WERI-Rb-1 (cell line): Measurements from ENCODE around the gene UGDH.
"Not testable (repeated sequence)": the region's sequence is repeated elsewhere in the genome, so short reads cannot be mapped to it uniquely, and the experiment has no call there.

Experiments used
- DNase-seq: peaks from one replicate; pipeline ENCODE4 v3.0.0-alpha.2; 2020
- H3K27ac ChIP-seq: fragments of 250-450 bp; sonication (Bioruptor Pico); 2 replicates; pipeline ENCODE4 v1.5.1; 2020; ENCODE audit warnings: mild to moderate bottlenecking, moderate library complexity
- H3K27me3 ChIP-seq: fragments of 250-450 bp; sonication (Bioruptor Pico); 2 replicates; pipeline ENCODE4 v1.5.1; 2021; ENCODE audit warnings: mild to moderate bottlenecking, low read depth, moderate library complexity; ENCODE audit not compliant: insufficient read depth, severe bottlenecking
- H3K36me3 ChIP-seq: fragments of 250-450 bp; sonication (Bioruptor Pico); 2 replicates; pipeline ENCODE4 v1.5.1; 2020; ENCODE audit warnings: mild to moderate bottlenecking, moderate library complexity
- H3K4me3 ChIP-seq: 2 replicates; pipeline ENCODE4 v1.5.1; 2011; ENCODE audit warnings: low read depth, mild to moderate bottlenecking, control low read depth, low read length
- H3K9me3 ChIP-seq: fragments of 250-450 bp; sonication (Bioruptor Pico); 2 replicates; pipeline ENCODE4 v1.5.1; 2021; ENCODE audit warnings: mild to moderate bottlenecking, moderate library complexity; ENCODE audit not compliant: severe bottlenecking
- TF ChIP-seq, protein P1 (sequence below): IDR thresholded peaks from 2 replicates; pipeline ENCODE4 v1.5.1; 2011; ENCODE audit warnings: low read depth, mild to moderate bottlenecking, control low read depth, inconsistent platforms, low read length

UGDH gene

DNA sequence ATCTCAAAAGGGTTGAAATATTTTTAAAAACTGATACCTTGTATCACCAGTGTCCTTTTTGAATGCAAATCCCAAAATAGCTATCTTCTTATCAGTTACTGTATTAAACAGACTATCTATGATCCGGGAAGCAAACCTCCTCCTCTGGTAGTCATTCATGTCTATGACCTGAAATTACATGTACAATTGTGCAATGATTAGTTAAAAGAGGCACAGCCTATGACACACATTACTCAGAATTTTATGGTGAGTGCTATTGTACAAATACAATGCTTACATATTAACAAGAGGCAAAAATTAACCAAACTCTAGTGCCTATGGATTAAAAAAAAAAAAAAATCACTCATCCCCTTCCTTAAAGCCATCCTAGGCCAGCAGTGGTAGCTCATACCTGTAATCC lies 21.7 kb downstream of the UGDH start:
- no peaks in the 10 kb centered on the region for H3K9me3 ChIP-seq
- TF ChIP-seq, protein P1, sequence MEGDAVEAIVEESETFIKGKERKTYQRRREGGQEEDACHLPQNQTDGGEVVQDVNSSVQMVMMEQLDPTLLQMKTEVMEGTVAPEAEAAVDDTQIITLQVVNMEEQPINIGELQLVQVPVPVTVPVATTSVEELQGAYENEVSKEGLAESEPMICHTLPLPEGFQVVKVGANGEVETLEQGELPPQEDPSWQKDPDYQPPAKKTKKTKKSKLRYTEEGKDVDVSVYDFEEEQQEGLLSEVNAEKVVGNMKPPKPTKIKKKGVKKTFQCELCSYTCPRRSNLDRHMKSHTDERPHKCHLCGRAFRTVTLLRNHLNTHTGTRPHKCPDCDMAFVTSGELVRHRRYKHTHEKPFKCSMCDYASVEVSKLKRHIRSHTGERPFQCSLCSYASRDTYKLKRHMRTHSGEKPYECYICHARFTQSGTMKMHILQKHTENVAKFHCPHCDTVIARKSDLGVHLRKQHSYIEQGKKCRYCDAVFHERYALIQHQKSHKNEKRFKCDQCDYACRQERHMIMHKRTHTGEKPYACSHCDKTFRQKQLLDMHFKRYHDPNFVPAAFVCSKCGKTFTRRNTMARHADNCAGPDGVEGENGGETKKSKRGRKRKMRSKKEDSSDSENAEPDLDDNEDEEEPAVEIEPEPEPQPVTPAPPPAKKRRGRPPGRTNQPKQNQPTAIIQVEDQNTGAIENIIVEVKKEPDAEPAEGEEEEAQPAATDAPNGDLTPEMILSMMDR, result no peak
- H3K27me3 ChIP-seq, result no peaks in the 10 kb centered on the region
- no peak for DNase-seq
- no peak overlapping the region for H3K27ac ChIP-seq
- H3K36me3 ChIP-seq, result peaks cover 96% of the 10 kb centered on the region
- H3K4me3 ChIP-seq, result no peak overlapping the region

DNA sequence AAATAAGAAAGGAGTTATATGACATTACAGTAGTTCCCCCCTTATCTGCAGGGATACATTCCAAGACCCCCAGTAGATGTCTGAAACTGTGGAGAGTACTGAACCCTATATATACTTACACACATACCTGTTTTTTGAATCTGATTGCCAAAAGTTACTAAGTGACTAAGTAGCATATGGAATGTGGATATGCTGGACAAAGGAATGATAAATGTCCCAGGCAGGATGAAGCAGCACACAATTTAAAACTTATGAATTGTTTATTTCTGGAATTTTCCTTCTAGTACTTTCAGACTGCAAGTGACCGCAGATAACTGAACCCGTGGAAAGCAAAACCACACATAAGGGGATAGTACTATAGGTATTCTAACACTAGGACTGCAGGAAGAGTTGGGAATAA lies 22.7 kb downstream of the UGDH start:
- Histone ChIP-seq H3K9me3 (no peaks in the 10 kb centered on the region), H3K27me3 (no peaks in the 10 kb centered on the region), H3K36me3 (peaks cover 94% of the 10 kb centered on the region), H3K27ac (no peak overlapping the region), H3K4me3 (no peak overlapping the region)
- TF ChIP-seq, protein P1, result no peak
- no peak for DNase-seq

DNA sequence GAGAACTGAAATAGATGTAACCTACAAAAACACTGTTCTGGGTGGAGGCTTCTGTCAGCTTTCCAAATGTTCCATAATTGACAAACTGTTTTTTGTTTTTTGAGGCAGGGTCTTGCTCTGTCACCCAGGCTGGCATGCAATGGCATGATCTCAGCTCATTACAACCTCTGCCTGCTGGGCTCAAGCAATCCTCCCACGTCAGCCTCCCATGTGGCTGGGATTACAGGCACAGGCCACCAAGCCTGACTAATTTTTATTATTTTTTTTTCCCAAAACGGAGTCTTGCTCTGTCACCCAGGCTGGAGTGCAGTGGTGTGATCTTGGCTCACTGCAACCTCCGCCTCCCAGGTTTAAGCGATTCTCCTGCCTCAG lies 24.6 kb downstream of the UGDH start:
- not testable (repeated sequence) for H3K4me3 ChIP-seq, H3K9me3 ChIP-seq, H3K27ac ChIP-seq, DNase-seq, H3K27me3 ChIP-seq
- peaks cover 87% of the 10 kb centered on the region for H3K36me3 ChIP-seq

DNA sequence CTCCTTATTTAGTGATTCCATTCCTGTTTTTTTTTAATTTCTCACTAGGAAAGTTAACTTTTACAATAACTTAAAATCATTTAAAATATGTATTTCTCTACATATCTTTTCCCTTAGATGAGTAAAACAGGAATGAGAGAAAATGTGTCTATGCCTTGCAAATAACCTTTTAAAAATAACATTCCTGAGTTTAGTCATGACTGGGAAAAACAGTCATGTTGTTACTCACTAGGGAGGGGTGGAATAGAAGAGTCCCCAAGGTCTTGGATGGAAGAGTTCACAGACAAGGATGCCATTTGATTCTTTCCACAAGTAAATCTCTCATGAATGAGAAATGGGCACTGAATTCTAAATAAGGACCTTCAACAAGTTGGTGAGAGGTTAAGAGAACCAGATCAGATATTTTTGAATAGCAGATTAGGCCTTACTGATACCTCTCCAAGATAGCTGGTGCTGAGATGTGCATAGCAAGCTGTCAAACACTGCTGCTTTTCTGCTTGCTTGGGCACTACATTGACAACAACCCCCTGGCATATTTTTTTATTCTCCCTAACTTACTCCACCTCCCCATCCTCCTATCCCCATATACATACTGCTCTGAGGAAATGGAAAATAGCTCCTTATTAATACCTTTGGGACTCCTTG lies 25.1 kb downstream of the UGDH start:
- Histone ChIP-seq H3K27ac (no peak overlapping the region), H3K36me3 (peaks cover 82% of the 10 kb centered on the region)
- no peak for DNase-seq

DNA sequence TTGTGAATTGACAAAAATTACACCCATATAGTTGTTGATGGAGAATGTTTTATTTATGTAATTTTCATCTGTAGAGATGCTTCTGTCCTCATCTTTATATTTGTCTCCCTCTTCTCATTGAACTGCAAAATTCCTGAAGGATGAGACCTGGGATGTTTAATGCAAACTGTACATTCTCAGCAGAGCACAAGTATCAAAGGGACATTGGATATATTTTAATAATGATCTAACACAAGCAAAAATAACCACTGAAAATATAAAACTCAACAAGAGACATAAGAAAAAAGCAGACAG lies 28.6 kb downstream of the UGDH start:
- Histone ChIP-seq H3K27me3 (no peaks in the 10 kb centered on the region), H3K9me3 (no peaks in the 10 kb centered on the region), H3K36me3 (peaks cover 49% of the 10 kb centered on the region), H3K4me3 (no peak overlapping the region), H3K27ac (no peak overlapping the region)
- no peak for DNase-seq
- TF ChIP-seq, protein P1, result no peak

More for the DNA sequence above, 25.1 kb downstream of the UGDH start:
- no peaks in the 10 kb centered on the region for H3K27me3 ChIP-seq
- TF ChIP-seq, protein P1, result no peak
- H3K9me3 ChIP-seq, result no peaks in the 10 kb centered on the region
- no peak overlapping the region for H3K4me3 ChIP-seq

DNA sequence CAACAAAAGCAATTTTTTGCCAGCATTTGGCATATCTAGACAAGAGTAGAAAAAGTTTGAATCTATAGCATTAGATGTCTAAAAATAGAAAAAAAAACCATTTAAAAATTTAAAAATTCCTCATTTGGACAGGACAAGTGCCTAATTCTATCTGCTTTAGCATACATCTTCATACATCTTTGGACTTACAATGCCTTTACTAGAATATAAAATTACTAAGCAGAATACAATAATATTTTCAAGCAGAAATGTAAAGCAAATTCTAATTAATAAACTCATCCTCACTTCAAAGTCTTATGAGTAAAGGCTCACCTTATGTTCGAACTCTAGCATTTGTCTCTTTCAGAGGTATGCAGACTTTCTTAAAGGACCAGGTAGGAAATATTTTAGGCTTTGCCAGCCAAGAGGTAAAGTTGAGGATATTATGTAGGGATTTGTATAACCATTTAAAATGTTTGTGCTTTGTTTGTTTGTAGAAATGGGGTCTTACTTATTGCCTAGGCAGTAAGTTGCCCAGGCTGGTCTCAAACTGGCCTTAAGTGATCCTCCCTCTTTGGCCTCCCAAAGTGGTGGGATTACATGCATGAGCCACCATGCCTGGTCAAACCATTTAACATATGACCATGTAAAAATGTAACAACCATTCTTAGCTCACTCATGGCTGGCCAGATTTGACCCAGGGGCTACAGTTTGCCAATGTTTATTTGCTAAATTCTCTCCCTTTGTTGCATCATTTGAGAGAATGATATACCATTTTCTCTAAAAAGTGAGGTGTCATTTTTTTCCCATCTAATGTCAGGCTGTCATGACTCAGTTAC lies 29.1 kb downstream of the UGDH start:
- Histone ChIP-seq H3K27ac (no peak overlapping the region), H3K27me3 (no peaks in the 10 kb centered on the region)

More for the DNA sequence above, 29.1 kb downstream of the UGDH start:
- TF ChIP-seq, protein P1, result no peak
- Histone ChIP-seq H3K4me3 (no peak overlapping the region), H3K36me3 (peaks cover 44% of the 10 kb centered on the region), H3K9me3 (no peaks in the 10 kb centered on the region)
- no peak for DNase-seq
